ENCODE results near the gene ZNF84. TPM values are rescaled to one million over a fixed set of nuclear protein-coding genes. Genes with fewer than 3 reads are reported as not detected.

ZNF84 gene
- total and polyA plus RNA-seq, 10 of the 15 experiments (the other 5 are each of a cell fraction or from before 2014, with no cell fraction given): 10.4 to 35.3 (median 16.6) TPM

GRCh38 chr12:133026996-133027395, 10.3 kb upstream of the ZNF84 start:
- no peaks in the 10 kb centered on the region for H3K4me1 ChIP-seq (ENCODE audit: control insufficient read depth, insufficient read depth, low read length)
- ChIA-PET SMC1A (ENCODE audit: uncharacterized antibody, unreplicated experiment) (interaction anchor here (1.4 kb wide), 1 partner anchor 12 kb away, joined by 4 read pairs; no protein-coding TSS in a partner anchor), RAD21 (ENCODE audit: unreplicated experiment) (no interaction called here), CTCF (no interaction called here), POLR2A (no interaction called here)
- no peak overlapping the region for H3K27ac ChIP-seq (ENCODE audit: control insufficient read depth, insufficient read depth)
- H3K9ac ChIP-seq (ENCODE audit: control insufficient read depth, insufficient read depth, low read length): no peak overlapping the region
- H4K20me1 ChIP-seq (ENCODE audit: control insufficient read depth, insufficient read depth): no peaks in the 10 kb centered on the region
- no peak for FAIRE-seq
- no peaks in the 10 kb centered on the region for H3K27me3 ChIP-seq (replicated peaks in 1 of 2; ENCODE audit: control insufficient read depth in 2 of 2, insufficient read depth in 2 of 2, low read length in 1 of 2)
- in situ Hi-C loops (cut with MboI): no loop called here
- 93% methylated on average over 7 of the region's 7 CpGs for WGBS (ENCODE audit: insufficient coverage, insufficient replicate concordance, low lambda C conversion rate, missing lambda C conversion rate)
- no peak overlapping the region for H2AFZ ChIP-seq (ENCODE audit: control insufficient read depth, low read depth, low read length)
- peaks cover 2% of the 10 kb centered on the region; the same call in 2 of the 3 replicates for H3K9me3 ChIP-seq (replicated peaks; ENCODE audit: control insufficient read depth, insufficient read depth, low read length)
- DNase-seq (ENCODE audit: low read depth, low spot score): no peak
- H3K4me3 ChIP-seq: no peak overlapping the region
- ATAC-seq: no peak
- H3K4me2 ChIP-seq (ENCODE audit: control insufficient read depth, insufficient read depth): no peak overlapping the region
- no peaks in the 10 kb centered on the region for H3K36me3 ChIP-seq (ENCODE audit: control insufficient read depth in 2 of 2, insufficient read depth in 2 of 2, low read length in 1 of 2)
- TF ChIP-seq ASH2L (IDR thresholded peaks at IDR 0.05; ENCODE audit: borderline replicate concordance, low read depth) (no peak), IRF3 (IDR thresholded peaks at IDR 0.05) (no peak), ETV6 (conservative IDR thresholded peaks at IDR 0.05 in 1 of 2, IDR thresholded peaks at IDR 0.05 in 1 of 2; ENCODE audit: borderline replicate concordance in 1 of 2, low read depth in 1 of 2) (no peak), MTA2 (IDR thresholded peaks at IDR 0.05; ENCODE audit: low read depth) (no peak), EGR1 (IDR thresholded peaks at IDR 0.05; ENCODE audit: borderline replicate concordance in 1 of 2, low read depth in 2 of 2, low read length in 2 of 2) (no peak), SMAD5 (IDR thresholded peaks at IDR 0.05; ENCODE audit: low read depth) (no peak), ZNF384 (IDR thresholded peaks at IDR 0.05; ENCODE audit: borderline replicate concordance, low read depth, low read length) (no peak), TCF12 (IDR thresholded peaks at IDR 0.05; ENCODE audit: low read depth, low read length) (no peak), ZNF687 (IDR thresholded peaks at IDR 0.05) (no peak), KAT2A (conservative IDR thresholded peaks at IDR 0.05; ENCODE audit: control insufficient read depth, low read depth, low read length) (no peak), RELB (IDR thresholded peaks at IDR 0.05; ENCODE audit: low read depth) (no peak), NFYB (IDR thresholded peaks at IDR 0.05; ENCODE audit: insufficient read depth, low read depth, low read length) (no peak), SKIL (IDR thresholded peaks at IDR 0.05; ENCODE audit: low read depth, poor library complexity, severe bottlenecking) (no peak)
- intact Hi-C loops (cut with micrococcal nuclease; ENCODE audit: unreplicated experiment): no loop called here
- no TSS peak for BruUV-seq (replicated peaks)
- no peaks in the 10 kb centered on the region for H3K79me2 ChIP-seq (ENCODE audit: control insufficient read depth, insufficient read depth, low read length)
